Neutrophil (primary cell): ENCODE measurements around the gene ZBTB43.
A peak's percentile ranks its signal among the peaks of the same experiment; 100 is the strongest.

Source experiments
- H3K27ac ChIP-seq: fragments of 200-600 bp; sonication (generic); 2 replicates; pipeline ENCODE4 v1.5.1; 2016; ENCODE audit warnings: mild to moderate bottlenecking, moderate library complexity
- H3K27me3 ChIP-seq: fragments of 200-600 bp; sonication (generic); 2 replicates; pipeline ENCODE4 v1.6.0; 2016; ENCODE audit warnings: mild to moderate bottlenecking
- H3K36me3 ChIP-seq: fragments of 200-600 bp; sonication (generic); 2 replicates; pipeline ENCODE4 v1.5.1; 2017
- H3K4me1 ChIP-seq, 2 experiments: fragments of 200-600 bp in 1 of 2; sonication (generic) in 1 of 2; 1 replicate in 1 of 2; 2 replicates in 1 of 2; pipeline versions ENCODE4 v1.5.1 to v1.6.1; 2013 to 2016; ENCODE audit warnings: low read depth in 1 of 2, low read length in 1 of 2, mild to moderate bottlenecking in 1 of 2, moderate library complexity in 1 of 2; ENCODE audit not compliant: control insufficient read depth in 1 of 2, insufficient read depth in 1 of 2
- H3K4me3 ChIP-seq, 2 experiments: fragments of 200-600 bp in 1 of 2; sonication (generic) in 1 of 2; 1 replicate in 1 of 2; 2 replicates in 1 of 2; pipeline ENCODE4 v1.5.1; 2013 to 2016; ENCODE audit warnings: low read depth in 1 of 2, low read length in 1 of 2, mild to moderate bottlenecking in 1 of 2, moderate library complexity in 1 of 2
- H3K9me3 ChIP-seq: fragments of 200-600 bp; sonication (generic); 2 replicates; pipeline ENCODE4 v1.5.1; 2016
- CTCF ChIP-seq: fragments of 200-600 bp; sonication (generic); IDR thresholded peaks from 2 replicates; pipeline ENCODE4 v1.5.1; 2016; ENCODE audit warnings: antibody characterized with exemption

The ZBTB43 gene

GRCh38 chr9:126874546-126875314 is 69.9 kb downstream of the ZBTB43 start:
- peaks cover 21% of the 10 kb centered on the region for H3K36me3 ChIP-seq
- H3K4me1 ChIP-seq = peaks cover 0 to 5% of the 10 kb centered on the region in 2 experiments
- no peak for TF ChIP-seq CTCF
- no peak overlapping the region for H3K4me3 ChIP-seq
- peak overlapping the region; percentile 6 for H3K27ac ChIP-seq
- H3K9me3 ChIP-seq = no peaks in the 10 kb centered on the region
- no peaks in the 10 kb centered on the region for H3K27me3 ChIP-seq

GRCh38 chr9:126875756-126876510 is 71.1 kb downstream of the ZBTB43 start:
- peak overlapping the region; percentile 63 for H3K27ac ChIP-seq
- H3K27me3 ChIP-seq = no peaks in the 10 kb centered on the region
- no peak overlapping the region for H3K4me3 ChIP-seq
- H3K4me1 ChIP-seq = peaks cover 0 to 5% of the 10 kb centered on the region in 2 experiments
- peaks cover 33% of the 10 kb centered on the region for H3K36me3 ChIP-seq
- no peaks in the 10 kb centered on the region for H3K9me3 ChIP-seq
- no peak for TF ChIP-seq CTCF

GRCh38 chr9:126876531-126876930 is 71.7 kb downstream of the ZBTB43 start:
- no peaks in the 10 kb centered on the region for H3K27me3 ChIP-seq
- no peak overlapping the region for H3K4me3 ChIP-seq
- H3K36me3 ChIP-seq = peaks cover 39% of the 10 kb centered on the region
- H3K9me3 ChIP-seq = no peaks in the 10 kb centered on the region
- peaks cover 0 to 5% of the 10 kb centered on the region in 2 experiments for H3K4me1 ChIP-seq
- TF ChIP-seq CTCF = no peak
- H3K27ac ChIP-seq = peak overlapping the region; percentile 63

- Histone ChIP-seq H3K27me3 (no peaks in the 10 kb centered on the region), H3K4me1 (peaks cover 0 to 5% of the 10 kb centered on the region in 2 experiments), H3K27ac (peak overlapping the region; percentile 63), H3K4me3 (no peak overlapping the region), H3K36me3 (peaks cover 48% of the 10 kb centered on the region), H3K9me3 (no peaks in the 10 kb centered on the region)
- TF ChIP-seq CTCF = no peak
Measured at GRCh38 chr9:126877418-126877817, 72.6 kb downstream of the ZBTB43 start.

- TF ChIP-seq CTCF = no peak
Measured at GRCh38 chr9:126879288-126879687, 74.4 kb downstream of the ZBTB43 start.

More at GRCh38 chr9:126879288-126879687, 74.4 kb downstream of the ZBTB43 start:
- Histone ChIP-seq H3K4me3 (no peak overlapping the region), H3K4me1 (peaks cover 1 to 5% of the 10 kb centered on the region in 2 experiments), H3K36me3 (peaks cover 65% of the 10 kb centered on the region), H3K27me3 (no peaks in the 10 kb centered on the region), H3K27ac (no peak overlapping the region), H3K9me3 (no peaks in the 10 kb centered on the region)
